B cell (primary cell): ENCODE data around the gene GRID2.

Experiments used
- CTCF ChIP-seq: fragments of 200-600 bp; IDR thresholded peaks from one replicate; pipeline ENCODE4 v1.8.0; 2022; ENCODE audit warnings: antibody characterized with exemption, mild to moderate bottlenecking
- EZH2 ChIP-seq: IDR thresholded peaks from 2 replicates; pipeline ENCODE4 v1.6.1; 2012; ENCODE audit warnings: borderline replicate concordance, low read depth, mild to moderate bottlenecking, moderate library complexity, low read length; ENCODE audit not compliant: insufficient read depth, poor library complexity, severe bottlenecking

- TF ChIP-seq CTCF (no peak), EZH2 (no peak)
Measured at GRCh38 chr4:93414041-93414550, 1110.3 kb downstream of the GRID2 start.
